GM21619 (cell line): ENCODE data around the gene TRIP6.
"Not testable (repeated sequence)": the region's sequence is repeated elsewhere in the genome, so short reads cannot be mapped to it uniquely, and the experiment has no call there.

Source experiments
- ATAC-seq: cut with Tn5 transposase; IDR thresholded peaks from one replicate; pipeline ENCODE4 v1.9.1; 2021; ENCODE audit not compliant: unreplicated experiment

The TRIP6 gene

GRCh38 chr7:100910443-100910842, 43.3 kb downstream of the TRIP6 start:
- not testable (repeated sequence) for ATAC-seq

GRCh38 chr7:100911484-100911883, 44.3 kb downstream of the TRIP6 start:
- no peak for ATAC-seq

DNA sequence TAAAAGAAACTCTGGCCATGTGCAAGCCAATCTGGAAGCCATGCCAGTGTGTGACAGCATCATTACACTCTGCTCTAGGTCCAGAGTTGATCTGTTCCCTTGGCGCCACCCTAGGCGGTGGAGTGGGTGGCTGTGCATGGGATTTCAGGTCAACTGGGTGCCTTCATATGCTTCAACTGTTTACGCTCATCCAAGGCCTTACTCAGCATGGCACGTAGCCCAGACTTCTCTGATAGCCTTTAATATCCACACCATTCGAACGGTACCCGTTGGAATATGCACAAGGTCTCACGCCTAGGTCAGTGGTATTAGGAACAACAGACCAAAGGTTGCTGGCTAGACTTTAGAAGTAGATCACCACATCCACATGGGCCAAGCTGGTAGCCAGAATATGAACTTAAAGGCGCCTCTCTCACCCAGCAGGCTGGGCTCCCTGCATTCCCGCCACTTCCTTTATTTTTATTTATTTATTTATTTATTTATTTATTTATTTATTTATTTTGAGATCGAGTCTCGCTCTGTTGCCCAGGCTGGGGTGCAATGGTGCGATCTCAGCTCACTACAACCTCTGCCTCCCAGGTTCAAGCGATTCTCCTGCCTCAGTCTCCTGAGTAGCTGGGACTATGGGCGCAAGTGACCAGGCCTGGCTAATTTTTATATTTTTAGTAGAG, 47.2 kb downstream of the TRIP6 start:
- ATAC-seq = no peak

DNA sequence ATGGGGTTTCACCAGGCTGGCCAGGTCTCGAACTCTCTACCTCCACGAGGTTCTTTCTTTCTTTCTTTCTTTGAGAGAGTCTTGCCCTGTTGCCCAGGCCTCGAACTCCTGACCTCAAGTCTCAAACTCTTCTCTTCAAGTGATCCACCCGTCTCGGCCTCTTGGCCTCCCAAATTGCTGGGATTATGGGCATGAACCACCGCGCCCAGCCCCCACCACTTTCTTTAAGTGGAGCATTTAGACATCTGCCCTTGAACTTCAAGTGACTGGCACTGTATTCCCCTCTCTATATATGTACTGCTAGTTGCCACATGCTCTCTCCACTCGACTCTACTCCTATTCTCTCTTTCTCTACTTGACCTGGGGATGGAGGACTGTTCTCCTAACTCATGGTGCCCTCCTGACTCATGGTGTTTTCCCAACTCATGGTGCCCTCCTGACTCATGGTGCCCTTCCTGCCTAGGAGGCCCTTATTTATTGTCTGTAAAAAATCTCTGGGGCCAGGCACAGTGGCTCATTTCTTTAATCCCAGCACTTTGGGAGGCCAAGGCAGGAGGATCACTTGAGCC, 47.8 kb downstream of the TRIP6 start:
- no peak for ATAC-seq

GRCh38 chr7:100919335-100919734, 52.1 kb downstream of the TRIP6 start:
- ATAC-seq = not testable (repeated sequence)

- not testable (repeated sequence) for ATAC-seq
Observed at GRCh38 chr7:100919779-100920437, 52.7 kb downstream of the TRIP6 start.

- no peak for ATAC-seq
Observed at GRCh38 chr7:100921039-100921438, 53.9 kb downstream of the TRIP6 start.
